ENCODE data around the gene CD274.
A peak's percentile ranks its signal among the peaks of the same experiment; 100 is the strongest.
"Not testable (repeated sequence)": the region's sequence is repeated elsewhere in the genome, so short reads cannot be mapped to it uniquely, and the experiment has no call there.

CD274 gene

DNA sequence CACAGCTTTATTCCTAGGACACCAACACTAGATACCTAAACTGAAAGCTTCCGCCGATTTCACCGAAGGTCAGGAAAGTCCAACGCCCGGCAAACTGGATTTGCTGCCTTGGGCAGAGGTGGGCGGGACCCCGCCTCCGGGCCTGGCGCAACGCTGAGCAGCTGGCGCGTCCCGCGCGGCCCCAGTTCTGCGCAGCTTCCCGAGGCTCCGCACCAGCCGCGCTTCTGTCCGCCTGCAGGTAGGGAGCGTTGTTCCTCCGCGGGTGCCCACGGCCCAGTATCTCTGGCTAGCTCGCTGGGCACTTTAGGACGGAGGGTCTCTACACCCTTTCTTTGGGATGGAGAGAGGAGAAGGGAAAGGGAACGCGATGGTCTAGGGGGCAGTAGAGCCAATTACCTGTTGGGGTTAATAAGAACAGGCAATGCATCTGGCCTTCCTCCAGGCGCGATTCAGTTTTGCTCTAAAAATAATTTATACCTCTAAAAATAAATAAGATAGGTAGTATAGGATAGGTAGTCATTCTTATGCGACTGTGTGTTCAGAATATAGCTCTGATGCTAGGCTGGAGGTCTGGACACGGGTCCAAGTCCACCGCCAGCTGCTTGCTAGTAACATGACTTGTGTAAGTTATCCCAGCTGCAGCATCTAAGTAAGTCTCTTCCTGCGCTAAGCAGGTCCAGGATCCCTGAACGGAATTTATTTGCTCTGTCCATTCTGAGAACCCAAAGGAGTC lies at the start of gene CD274:
CD274 (plus strand) TSS at position 184 of the 733 bp plus-strand sequence. CDS start 5,572 bp downstream, outside the sequence.
- peak; percentile 88 for DNase-seq (ENCODE audit: low read depth)

DNA sequence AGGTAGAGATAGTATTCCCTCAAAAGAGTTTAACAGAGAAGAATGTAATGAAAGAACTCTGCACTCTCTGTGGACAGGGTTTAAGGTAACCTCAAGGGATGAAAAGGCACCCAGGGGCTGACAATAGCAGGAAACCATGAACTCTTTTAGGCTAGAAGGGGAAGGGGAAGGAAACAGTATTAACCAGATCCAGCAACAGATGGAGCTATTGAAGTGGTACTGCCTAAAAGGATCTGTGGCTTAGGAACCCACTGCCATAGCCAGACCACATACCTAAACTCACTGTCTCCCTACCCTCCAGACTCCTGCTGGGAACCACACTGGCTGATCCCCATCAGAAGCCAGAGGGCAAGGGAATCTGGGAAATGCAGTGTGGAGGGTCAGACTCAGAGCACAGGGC lies 48.1 kb upstream of the CD274 start:
- no peak for DNase-seq (ENCODE audit: low read depth)

- no peak for DNase-seq (ENCODE audit: low read depth)
These were observed 41.7 kb upstream of the CD274 start for GRCh38 chr9:5408596-5408995.

GRCh38 chr9:5416953-5417352 lies 33.4 kb upstream of the CD274 start:
- DNase-seq (ENCODE audit: low read depth), result no peak

- DNase-seq (ENCODE audit: low read depth), result no peak
These were observed 31.9 kb upstream of the CD274 start for GRCh38 chr9:5418481-5418880.

DNA sequence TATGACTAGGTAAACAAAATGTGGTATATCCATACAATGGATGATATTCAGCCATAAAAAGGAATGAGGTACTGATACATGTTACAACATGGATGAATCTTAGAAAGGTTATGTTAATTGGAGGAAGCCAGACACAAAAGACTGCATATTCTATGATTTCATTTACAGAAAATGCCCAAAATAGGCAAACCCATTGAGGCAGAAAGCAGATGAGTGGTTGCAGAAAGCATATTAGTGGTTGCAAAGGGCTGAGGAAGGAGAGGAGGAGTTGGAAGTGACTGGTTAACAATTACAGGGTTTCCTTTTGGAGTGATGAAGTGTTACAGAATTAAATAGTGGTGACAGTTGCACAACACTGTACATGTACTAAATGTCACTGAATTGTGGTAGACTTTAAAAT lies 30.4 kb upstream of the CD274 start:
- no peak for DNase-seq (ENCODE audit: low read depth)

DNA sequence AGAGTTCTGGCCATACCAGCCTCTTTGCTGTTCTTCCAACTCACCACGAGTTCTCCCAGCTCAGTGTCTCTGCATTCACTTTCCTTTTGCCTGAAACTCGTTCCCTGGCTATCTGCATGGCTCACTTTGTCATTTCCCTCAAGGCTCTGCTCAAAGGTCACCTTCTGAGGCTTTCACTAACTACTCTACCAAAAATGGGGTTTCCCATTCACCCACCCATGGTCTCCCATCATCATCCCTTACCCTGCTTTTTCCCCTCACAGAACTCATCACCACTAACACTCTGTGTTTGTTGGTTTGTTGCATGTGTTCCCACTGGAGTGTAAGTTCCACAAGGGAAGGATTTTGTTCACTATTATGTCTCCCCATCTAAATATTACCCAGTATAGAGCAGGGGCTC lies 29.2 kb upstream of the CD274 start:
- no peak for DNase-seq (ENCODE audit: low read depth)

GRCh38 chr9:5422276-5422675 lies 28.1 kb upstream of the CD274 start:
- no peak for DNase-seq (ENCODE audit: low read depth)

DNA sequence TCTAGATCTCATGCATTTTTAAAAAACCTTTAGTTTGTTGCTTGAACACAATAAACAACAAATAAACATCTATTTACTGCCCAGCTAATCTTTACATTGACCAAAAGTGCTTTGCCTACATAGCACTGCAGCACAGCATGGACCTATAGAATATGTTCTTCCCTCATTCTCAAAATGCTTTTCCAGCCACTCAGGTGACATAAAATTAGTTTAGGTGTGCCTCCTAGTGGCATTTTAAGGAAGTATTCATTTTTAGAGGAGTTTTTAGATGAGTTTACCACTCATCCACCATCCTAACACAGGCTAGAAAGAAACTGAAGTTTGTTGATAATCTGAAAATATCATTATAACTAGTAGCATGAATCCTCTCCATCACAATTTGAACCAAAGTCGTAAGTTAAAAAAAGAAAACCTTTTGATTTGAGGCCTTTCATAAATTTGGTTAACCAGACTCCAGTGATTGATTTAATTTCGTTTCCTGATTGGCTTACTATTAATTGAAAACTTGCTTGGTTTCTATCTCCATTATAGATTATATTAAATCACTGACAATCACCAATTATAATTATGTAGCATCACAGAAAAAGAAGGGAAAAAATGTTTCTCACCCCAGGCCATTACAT lies 25.2 kb upstream of the CD274 start:
- no peak for DNase-seq (ENCODE audit: low read depth)

DNA sequence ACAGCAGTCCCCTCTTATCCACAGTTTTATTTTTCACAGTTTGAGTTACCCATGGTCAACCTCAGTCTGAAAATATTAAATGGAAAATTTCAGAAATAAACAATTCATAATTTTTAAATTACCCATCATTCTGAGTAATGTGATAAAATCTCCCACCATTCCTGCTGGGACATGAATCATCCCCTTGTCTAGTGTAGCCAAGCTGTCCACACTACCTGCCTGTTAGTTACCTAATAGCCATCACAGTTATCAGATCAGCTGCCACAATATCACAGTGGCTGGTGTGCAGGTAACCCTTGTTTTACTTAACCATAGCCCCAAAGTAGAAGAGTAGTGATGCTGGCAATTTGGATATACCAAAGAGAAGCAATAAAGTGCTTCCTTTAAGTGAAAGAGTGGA lies 23.3 kb upstream of the CD274 start:
- no peak for DNase-seq (ENCODE audit: low read depth)

DNA sequence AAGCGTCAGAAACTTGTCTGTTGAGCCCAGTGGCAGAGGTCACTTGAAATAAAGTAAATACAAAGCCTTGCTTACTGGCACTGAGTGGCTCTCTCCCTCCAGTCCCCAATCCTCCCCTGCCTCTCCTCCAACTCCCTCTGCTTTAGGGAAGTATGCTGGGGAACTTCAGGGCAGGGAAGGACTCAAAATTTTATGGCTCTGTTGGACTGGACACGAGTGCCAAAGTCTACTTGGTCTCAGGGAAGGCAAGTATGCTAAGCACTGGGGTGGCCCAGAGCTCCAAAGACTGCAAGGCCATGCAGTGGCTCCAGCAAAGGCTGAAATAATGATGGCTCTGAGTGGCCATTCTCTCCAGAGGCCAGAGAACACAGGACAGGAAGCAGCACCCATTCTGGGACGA lies 22.2 kb upstream of the CD274 start:
- DNase-seq (ENCODE audit: low read depth), result no peak

- DNase-seq (ENCODE audit: low read depth), result no peak
These were observed 21.4 kb upstream of the CD274 start for GRCh38 chr9:5428794-5429528.

DNA sequence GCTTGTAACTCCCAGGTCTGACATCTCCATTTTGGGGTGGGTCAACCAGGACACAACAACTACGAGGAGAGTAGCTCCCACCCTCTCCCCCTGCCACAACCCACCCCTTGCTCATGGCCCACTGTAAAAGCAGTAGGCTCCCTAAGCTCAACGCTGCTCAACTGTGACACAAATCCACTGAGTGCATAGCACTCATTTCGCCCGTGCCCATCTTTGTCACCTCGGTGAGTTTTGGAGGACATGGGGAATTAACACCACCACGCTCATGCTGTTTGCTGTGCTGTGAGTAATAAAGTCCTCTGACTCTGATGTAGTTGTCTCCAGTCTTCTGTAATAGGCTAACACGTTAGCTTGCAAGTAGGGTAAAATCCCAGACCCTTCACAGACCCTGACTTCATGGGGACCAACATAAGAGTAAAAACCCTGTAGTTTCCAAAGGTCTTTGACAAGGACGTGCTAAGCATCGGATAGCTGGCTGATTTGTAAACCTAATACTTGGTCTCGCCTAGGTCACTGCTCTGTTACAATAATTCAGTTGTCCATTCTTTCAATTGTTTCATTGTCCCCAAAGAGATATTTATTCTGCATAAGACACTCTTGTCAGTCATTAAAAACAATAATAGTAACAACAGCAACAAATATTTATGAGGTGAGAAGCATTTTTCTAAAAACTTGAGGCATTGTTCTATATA lies 20.3 kb upstream of the CD274 start:
- DNase-seq (ENCODE audit: low read depth), result no peak

DNA sequence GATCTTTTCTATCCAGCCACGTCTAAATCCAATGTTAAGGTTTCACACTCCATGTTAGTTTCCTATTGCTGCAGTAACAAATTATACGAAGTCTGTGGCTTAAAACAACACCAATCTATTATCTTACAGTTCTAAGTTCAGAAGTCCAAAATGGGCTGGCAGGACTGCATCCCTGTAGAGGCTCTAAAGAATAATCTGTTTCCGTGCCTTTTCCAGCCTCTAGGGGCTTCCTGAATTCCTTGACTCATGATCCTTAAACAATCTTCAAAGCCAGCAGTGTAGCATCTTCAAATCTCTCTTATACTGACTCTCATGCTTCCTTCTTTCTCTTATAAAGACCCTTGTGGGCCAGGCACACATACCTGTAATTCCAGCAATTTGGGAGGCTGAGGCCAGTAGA lies 19.4 kb upstream of the CD274 start:
- DNase-seq (ENCODE audit: low read depth), result no peak

DNA sequence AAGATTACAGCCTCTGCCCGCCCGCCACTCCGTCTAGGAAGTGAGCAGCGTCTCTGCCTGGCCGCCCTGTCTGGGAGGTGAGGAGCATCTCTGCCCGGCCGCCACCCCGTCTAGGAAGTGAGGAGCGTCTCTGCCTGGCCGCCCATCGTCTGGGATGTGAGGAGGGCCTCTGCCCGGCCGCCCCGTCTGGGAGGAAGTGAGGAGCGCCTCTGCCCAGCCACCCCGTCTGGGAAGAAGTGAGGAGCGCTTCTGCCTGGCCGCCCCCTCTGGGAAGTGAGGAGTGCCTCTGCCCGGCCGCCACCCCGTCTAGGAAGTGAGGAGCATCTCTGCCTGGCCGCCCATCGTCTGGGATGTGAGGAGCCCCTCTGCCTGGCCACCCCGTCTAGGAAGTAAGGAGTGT lies 17.5 kb upstream of the CD274 start:
- not testable (repeated sequence) for DNase-seq (ENCODE audit: low read depth)

DNA sequence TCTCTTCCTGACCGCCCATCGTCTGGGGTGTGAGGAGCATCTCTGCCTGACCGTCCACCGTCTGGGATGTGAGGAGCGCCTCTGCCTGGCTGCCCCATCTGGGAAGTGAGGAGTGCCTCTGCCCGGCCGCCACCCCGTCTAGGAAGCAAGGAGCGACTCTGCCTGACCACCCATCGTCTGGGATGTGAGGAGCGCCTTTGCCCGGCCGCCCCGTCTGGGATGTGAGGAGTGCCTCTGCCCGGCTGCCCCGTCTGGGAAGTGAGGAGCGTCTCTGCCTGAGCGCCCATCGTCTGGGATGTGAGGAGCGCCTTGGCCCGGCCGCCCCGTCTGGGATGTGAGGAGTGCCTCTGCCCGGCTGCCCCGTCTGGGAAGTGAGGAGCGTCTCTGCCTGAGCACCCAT lies 17.0 kb upstream of the CD274 start:
- DNase-seq (ENCODE audit: low read depth), result not testable (repeated sequence)

GRCh38 chr9:5433841-5434810 lies 16.2 kb upstream of the CD274 start:
- DNase-seq (ENCODE audit: low read depth), result not testable (repeated sequence)

- no peak for DNase-seq (ENCODE audit: low read depth)
These were observed 14.4 kb upstream of the CD274 start for GRCh38 chr9:5435912-5436311.

DNA sequence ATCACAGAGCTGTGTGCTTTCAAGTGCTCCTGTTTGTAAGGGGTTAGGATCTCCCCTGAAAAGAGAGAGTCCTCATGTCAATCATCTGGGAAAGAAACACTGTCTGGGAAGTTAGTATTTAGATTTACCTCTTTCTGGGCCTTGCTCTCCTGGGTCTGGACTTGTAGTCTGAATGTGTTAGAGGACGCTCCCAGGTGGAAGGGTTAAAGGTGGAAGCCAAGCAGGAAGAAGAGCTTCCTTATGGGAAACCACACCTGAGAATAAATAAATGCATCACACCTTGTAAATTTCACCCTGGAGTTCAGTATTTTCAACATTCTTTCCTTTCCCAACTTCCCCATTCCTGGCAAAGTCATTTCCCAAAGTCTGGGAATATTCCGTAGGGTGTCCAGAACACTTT lies 13.9 kb upstream of the CD274 start:
- no peak for DNase-seq (ENCODE audit: low read depth)

DNA sequence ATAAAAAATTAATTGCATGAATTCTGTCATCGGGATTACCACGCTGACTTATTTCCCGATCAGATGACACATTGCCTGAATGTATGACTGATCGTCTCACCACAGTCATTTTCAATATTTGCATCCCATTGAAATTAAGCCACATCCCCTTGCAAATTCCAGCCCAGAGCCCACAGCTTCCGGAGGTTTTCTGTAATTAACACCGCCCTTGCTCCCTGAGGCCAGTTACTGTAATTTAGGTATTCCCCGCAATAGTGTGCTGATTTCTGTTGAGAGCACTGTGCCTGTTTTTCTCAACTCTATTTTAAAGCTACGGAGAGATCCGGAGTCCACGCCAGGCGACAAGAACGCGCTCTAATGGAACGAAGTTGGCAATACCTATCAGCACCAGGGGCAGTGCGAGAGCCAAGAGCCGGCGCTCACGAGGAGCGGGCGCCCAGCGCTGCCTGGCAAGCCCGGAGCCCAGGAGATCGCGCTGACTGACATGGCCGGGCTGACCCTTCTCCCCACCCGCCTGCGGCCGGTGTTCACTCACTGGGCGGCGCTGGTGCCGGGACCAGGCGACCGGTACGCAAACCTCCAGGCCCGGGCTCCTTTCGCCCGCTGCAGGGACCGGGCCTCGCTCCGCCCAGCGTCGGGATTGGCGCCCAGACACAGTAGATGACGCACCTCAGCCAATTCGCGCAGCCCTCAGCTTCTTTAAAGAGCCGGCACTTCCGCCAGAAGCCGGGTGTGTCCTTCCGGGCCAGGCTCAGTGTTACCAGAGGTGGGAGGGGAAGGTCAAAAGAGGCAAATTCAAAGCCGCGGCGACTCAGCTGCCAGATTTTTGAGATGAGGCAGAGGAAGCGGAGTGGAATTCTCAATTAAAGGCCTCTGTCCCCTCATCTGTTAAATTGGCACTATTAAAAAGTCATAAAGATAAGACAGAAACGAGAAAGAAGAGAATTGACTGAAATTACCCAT lies 12.8 kb upstream of the CD274 start, which contains the start of gene PLGRKT:
PLGRKT (minus strand) TSS at position 672 of the 963 bp plus-strand sequence. CDS start 5,948 bp downstream, outside the sequence.
- peak; percentile 87 for DNase-seq (ENCODE audit: low read depth)

Data from activated T-cell treated with anti-CD3 and anti-CD28 coated beads for 48 hours (primary cell).